ENCODE data around the gene CAST.

- TF ChIP-seq CTCF (IDR thresholded peaks at IDR 0.05 in 8 of 11, conservative IDR thresholded peaks at IDR 0.05 in 3 of 11) (no peak), POLR2AphosphoS5 (IDR thresholded peaks at IDR 0.05) (peak in 1 of 3 donors; percentile 28)
Measured at GRCh38 chr5:96785326-96786109, 123.3 kb downstream of the CAST start.

Measured in spleen (tissue), 7 donors.